Lower leg skin (tissue), 4 donors: ENCODE data around the gene TP53RK. TPM values are rescaled to one million over a fixed set of nuclear protein-coding genes. Genes with fewer than 3 reads are reported as not detected.

Source experiments
- DNase-seq, 2 donors: peaks; one replicate each; pipeline ENCODE4 v3.0.0-alpha.2; 2019; ENCODE audit warnings: low spot score in 2 of 2
- H3K4me3 ChIP-seq: fragments of 200-600 bp; sonication (generic); 2 replicates; pipeline ENCODE4 v1.5.1; 2017; ENCODE audit warnings: mild to moderate bottlenecking, low read depth; ENCODE audit not compliant: poor library complexity, severe bottlenecking
- CTCF ChIP-seq, 3 donors: fragments of 450-650 bp; IDR thresholded peaks; one replicate each; pipeline ENCODE4 v1.5.1; 2016; ENCODE audit warnings: antibody characterized with exemption in 3 of 3, mild to moderate bottlenecking in 3 of 3, moderate library complexity in 2 of 3
- POLR2A ChIP-seq, 2 donors: fragments of 450-650 bp; IDR thresholded peaks; one replicate each; pipeline ENCODE4 v1.6.1; 2016 to 2017; ENCODE audit warnings: antibody characterized with exemption in 2 of 2, mild to moderate bottlenecking in 1 of 2, moderate library complexity in 1 of 2
- WGBS, 2 donors: methylation state at CpG; one replicate each; pipeline ENCODE4 v1.1.5; 2018; 5-methylcytosine and 5-hydroxymethylcytosine counted together
- intact Hi-C: fragments of 100-400 bp; cut with DNase I; formaldehyde crosslinking; loops from one replicate; pipeline ENCODE4 v1.15.0; 2023; ENCODE audit warnings: low total_unique reads
- total RNA-seq, 4 donors: library from RNA; depleted of rRNA; stranded (reverse); fragments of >200 nt; gene quantifications; one replicate each; pipeline ENCODE4 v1.1.0, GENCODE V29; 2016

The TP53RK gene
- total RNA-seq, 4 donors from 2014 or later: 19.5 to 28.6 (median 24.0) TPM

GRCh38 chr20:46670585-46671584 lies 18.4 kb downstream of the TP53RK start:
- no peak overlapping the region for H3K4me3 ChIP-seq
- TF ChIP-seq CTCF (IDR thresholded peaks at IDR 0.05): peak in 1 of 3 donors; percentile 39
- no peak for TF ChIP-seq POLR2A (IDR thresholded peaks at IDR 0.05)
- DNase-seq: peak in 1 of 2 donors; percentile 15
- intact Hi-C loops: no loop called here
- WGBS, 2 donors: 80 to 87% methylated on average over 3 of the region's 3 CpGs

GRCh38 chr20:46670228-46670584 lies 19.0 kb downstream of the TP53RK start:
- intact Hi-C loops: no loop called here

GRCh38 chr20:46666818-46667515 lies 22.3 kb downstream of the TP53RK start:
- intact Hi-C loops: no loop called here
- WGBS, 2 donors: 70 to 72% methylated on average over 6 of the region's 6 CpGs
- peak in 1 of 2 donors; percentile 12 for DNase-seq
- TF ChIP-seq CTCF (IDR thresholded peaks at IDR 0.05): peak in 1 of 3 donors; percentile 95
- TF ChIP-seq POLR2A (IDR thresholded peaks at IDR 0.05): no peak
- no peak overlapping the region for H3K4me3 ChIP-seq

More at GRCh38 chr20:46670228-46670584, 19.0 kb downstream of the TP53RK start:
- 77 to 86% methylated on average over 2 of the region's 2 CpGs for WGBS, 2 donors
- TF ChIP-seq POLR2A (IDR thresholded peaks at IDR 0.05): no peak
- TF ChIP-seq CTCF (IDR thresholded peaks at IDR 0.05): no peak
- no peak overlapping the region for H3K4me3 ChIP-seq
- peak in 1 of 2 donors; percentile 6 for DNase-seq

GRCh38 chr20:46666306-46666705 lies 22.9 kb downstream of the TP53RK start:
- intact Hi-C loops: no loop called here
- 92 to 97% methylated on average over 3 of the region's 3 CpGs for WGBS, 2 donors

GRCh38 chr20:46665602-46666001 lies 23.6 kb downstream of the TP53RK start:
- intact Hi-C loops: no loop called here
- H3K4me3 ChIP-seq: no peak overlapping the region
- 88 to 93% methylated on average over 3 of the region's 3 CpGs for WGBS, 2 donors
- TF ChIP-seq CTCF (IDR thresholded peaks at IDR 0.05): no peak
- no peak for DNase-seq

More at GRCh38 chr20:46666306-46666705, 22.9 kb downstream of the TP53RK start:
- DNase-seq: peak in 1 of 2 donors; percentile 20
- no peak overlapping the region for H3K4me3 ChIP-seq
- no peak for TF ChIP-seq CTCF (IDR thresholded peaks at IDR 0.05)
- TF ChIP-seq POLR2A (IDR thresholded peaks at IDR 0.05): no peak
